A673 (cell line): ENCODE data around the gene TLE3.

Experiments
- EZH2 ChIP-seq: fragments of 200-600 bp; sonication (generic); IDR thresholded peaks from 2 replicates; pipeline ENCODE4 v1.6.1; 2017; ENCODE audit warnings: borderline replicate concordance, low read depth, mild to moderate bottlenecking, mixed read lengths, antibody characterized with exemption, low read length; ENCODE audit not compliant: poor library complexity, severe bottlenecking
- TF ChIP-seq, protein P1 (sequence below): fragments of 300-800, 200-600 bp; sonication (generic); conservative IDR thresholded peaks from 2 replicates; pipeline ENCODE4 v1.5.1; 2017; ENCODE audit warnings: low read depth, mild to moderate bottlenecking, antibody characterized with exemption, low read length, moderate library complexity, mixed read lengths

DNA sequence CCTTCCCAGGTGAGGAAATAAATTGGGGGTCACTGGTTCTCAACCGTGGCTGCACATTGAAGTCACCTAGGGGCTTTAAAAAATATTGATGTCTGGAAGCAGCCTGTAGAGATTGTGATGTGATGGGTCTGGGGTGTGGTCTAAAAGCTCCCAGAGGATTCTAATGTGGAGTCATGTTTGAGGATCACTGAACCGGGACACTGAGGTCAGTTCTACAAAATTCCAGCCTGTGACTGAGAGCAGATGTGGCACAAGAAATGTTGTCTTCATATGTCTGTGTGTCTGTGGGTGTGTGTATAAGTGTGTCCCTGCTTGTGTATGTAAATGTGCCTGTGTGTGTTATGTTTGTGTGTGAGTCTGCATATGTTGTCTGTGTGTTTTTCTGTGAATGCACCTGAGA lies 79.9 kb downstream of the TLE3 start:
- TF ChIP-seq, protein P1, sequence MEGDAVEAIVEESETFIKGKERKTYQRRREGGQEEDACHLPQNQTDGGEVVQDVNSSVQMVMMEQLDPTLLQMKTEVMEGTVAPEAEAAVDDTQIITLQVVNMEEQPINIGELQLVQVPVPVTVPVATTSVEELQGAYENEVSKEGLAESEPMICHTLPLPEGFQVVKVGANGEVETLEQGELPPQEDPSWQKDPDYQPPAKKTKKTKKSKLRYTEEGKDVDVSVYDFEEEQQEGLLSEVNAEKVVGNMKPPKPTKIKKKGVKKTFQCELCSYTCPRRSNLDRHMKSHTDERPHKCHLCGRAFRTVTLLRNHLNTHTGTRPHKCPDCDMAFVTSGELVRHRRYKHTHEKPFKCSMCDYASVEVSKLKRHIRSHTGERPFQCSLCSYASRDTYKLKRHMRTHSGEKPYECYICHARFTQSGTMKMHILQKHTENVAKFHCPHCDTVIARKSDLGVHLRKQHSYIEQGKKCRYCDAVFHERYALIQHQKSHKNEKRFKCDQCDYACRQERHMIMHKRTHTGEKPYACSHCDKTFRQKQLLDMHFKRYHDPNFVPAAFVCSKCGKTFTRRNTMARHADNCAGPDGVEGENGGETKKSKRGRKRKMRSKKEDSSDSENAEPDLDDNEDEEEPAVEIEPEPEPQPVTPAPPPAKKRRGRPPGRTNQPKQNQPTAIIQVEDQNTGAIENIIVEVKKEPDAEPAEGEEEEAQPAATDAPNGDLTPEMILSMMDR = no peak
- TF ChIP-seq EZH2 = no peak
